ENCODE data around the gene PRDM8.

- TF ChIP-seq POLR2A (IDR thresholded peaks at IDR 0.05) (no peak), POLR2AphosphoS5 (IDR thresholded peaks at IDR 0.05) (no peak)
- TF ChIP-seq, protein P1, sequence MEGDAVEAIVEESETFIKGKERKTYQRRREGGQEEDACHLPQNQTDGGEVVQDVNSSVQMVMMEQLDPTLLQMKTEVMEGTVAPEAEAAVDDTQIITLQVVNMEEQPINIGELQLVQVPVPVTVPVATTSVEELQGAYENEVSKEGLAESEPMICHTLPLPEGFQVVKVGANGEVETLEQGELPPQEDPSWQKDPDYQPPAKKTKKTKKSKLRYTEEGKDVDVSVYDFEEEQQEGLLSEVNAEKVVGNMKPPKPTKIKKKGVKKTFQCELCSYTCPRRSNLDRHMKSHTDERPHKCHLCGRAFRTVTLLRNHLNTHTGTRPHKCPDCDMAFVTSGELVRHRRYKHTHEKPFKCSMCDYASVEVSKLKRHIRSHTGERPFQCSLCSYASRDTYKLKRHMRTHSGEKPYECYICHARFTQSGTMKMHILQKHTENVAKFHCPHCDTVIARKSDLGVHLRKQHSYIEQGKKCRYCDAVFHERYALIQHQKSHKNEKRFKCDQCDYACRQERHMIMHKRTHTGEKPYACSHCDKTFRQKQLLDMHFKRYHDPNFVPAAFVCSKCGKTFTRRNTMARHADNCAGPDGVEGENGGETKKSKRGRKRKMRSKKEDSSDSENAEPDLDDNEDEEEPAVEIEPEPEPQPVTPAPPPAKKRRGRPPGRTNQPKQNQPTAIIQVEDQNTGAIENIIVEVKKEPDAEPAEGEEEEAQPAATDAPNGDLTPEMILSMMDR (IDR thresholded peaks at IDR 0.05): no peak
Measured at GRCh38 chr4:80233390-80233789, 36.1 kb downstream of the PRDM8 start.
